Measurements from ENCODE around the gene FBXO48. TPM values are rescaled to one million over a fixed set of nuclear protein-coding genes. Genes with fewer than 3 reads are reported as not detected.

Gene FBXO48
- total RNA-seq, 2 experiments from 2014 or later = 0.44 to 0.50 TPM

DNA sequence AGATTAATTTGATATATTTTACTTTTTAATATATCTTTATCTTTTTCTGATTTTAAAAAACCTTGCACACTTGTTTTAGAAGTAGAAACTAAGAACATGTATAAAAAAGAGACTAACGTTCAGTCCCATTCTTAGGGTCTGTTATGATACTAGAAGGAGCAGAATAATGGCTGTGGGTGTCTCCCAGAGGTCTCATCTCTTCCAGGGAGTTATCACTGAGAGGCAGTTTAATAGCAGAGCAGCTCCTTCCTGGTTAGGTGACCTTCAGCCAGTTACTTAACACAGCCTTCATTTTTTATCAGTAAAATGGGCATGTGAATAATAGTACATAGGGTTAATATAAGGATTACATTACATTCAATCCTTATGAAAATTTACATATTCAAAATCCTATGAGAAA lies 40.6 kb downstream of the FBXO48 start:
- Mint-ChIP-seq H3K27me3 (no peaks in the 10 kb centered on the region), H3K27ac (peak overlapping the region; percentile 79), H3K4me1 (ENCODE audit: low read depth) (peaks cover 8% of the 10 kb centered on the region), H3K4me3 (no peak overlapping the region), H3K36me3 (ENCODE audit: low read depth) (no peaks in the 10 kb centered on the region), H3K9me3 (no peaks in the 10 kb centered on the region)
- DNase-seq (no peak), ATAC-seq (ENCODE audit: poor library complexity) (no peak)
- Histone ChIP-seq H3K27me3 (ENCODE audit: control insufficient read depth in 1 of 2, insufficient read depth in 2 of 2, low read length in 2 of 2) (no peaks in the 10 kb centered on the region), H3K4me1 (ENCODE audit: insufficient read depth, low read length) (peaks cover 43% of the 10 kb centered on the region), H3K4me3 (ENCODE audit: low read length) (no peak overlapping the region), H3K9me3 (ENCODE audit: control insufficient read depth in 1 of 2, insufficient read depth in 1 of 2, low read length in 2 of 2) (no peaks in the 10 kb centered on the region), H3K27ac (ENCODE audit: low read depth in 1 of 2, low read length in 2 of 2) (peak overlapping the region in 1 of 2 donors; percentile 53), H3K36me3 (ENCODE audit: insufficient read depth, low read length) (no peaks in the 10 kb centered on the region)
- POLR2A ChIA-PET = interaction anchor here (0.5 kb wide), 1 partner anchor 14 kb away, joined by 3 read pairs; no protein-coding TSS in a partner anchor
- TF ChIP-seq, protein P1, sequence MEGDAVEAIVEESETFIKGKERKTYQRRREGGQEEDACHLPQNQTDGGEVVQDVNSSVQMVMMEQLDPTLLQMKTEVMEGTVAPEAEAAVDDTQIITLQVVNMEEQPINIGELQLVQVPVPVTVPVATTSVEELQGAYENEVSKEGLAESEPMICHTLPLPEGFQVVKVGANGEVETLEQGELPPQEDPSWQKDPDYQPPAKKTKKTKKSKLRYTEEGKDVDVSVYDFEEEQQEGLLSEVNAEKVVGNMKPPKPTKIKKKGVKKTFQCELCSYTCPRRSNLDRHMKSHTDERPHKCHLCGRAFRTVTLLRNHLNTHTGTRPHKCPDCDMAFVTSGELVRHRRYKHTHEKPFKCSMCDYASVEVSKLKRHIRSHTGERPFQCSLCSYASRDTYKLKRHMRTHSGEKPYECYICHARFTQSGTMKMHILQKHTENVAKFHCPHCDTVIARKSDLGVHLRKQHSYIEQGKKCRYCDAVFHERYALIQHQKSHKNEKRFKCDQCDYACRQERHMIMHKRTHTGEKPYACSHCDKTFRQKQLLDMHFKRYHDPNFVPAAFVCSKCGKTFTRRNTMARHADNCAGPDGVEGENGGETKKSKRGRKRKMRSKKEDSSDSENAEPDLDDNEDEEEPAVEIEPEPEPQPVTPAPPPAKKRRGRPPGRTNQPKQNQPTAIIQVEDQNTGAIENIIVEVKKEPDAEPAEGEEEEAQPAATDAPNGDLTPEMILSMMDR (IDR thresholded peaks at IDR 0.05) = no peak
- intact Hi-C loops (cut with DNase I, micrococcal nuclease) = no loop called here
- CTCF ChIA-PET = interaction anchor here (0.7 to 1.2 kb wide), 2 partner anchors 11 to 15 kb away, joined by 3 read pairs; no protein-coding TSS in a partner anchor

DNA sequence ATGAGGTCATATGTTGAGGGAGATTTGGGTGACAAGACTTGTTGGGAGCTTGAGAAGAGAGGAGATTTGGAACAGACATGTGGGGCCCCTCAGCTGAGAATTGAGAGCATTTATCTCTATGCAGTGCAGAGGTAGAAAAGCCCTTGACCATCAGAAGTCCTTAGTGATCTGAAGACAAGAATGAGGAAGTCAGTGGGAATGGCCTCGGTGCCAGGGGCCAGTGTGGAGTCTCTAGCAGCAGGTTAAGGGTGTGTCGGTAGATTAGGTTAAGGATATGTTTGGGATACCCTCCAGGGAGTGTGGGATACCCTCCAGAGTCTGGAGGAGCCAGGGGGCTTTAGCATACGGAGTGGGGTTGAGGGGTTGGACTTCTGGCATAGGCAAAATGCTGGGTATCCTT lies 41.6 kb downstream of the FBXO48 start:
- H3K9me3 ChIP-seq (ENCODE audit: control insufficient read depth in 1 of 2, insufficient read depth in 1 of 2, low read length in 2 of 2) = no peaks in the 10 kb centered on the region
- ChIA-PET CTCF (no interaction called here), POLR2A (no interaction called here)
- H3K27me3 ChIP-seq (ENCODE audit: control insufficient read depth in 1 of 2, insufficient read depth in 2 of 2, low read length in 2 of 2) = no peaks in the 10 kb centered on the region
- no peak overlapping the region for H3K4me3 Mint-ChIP-seq
- peaks cover 43% of the 10 kb centered on the region for H3K4me1 ChIP-seq (ENCODE audit: insufficient read depth, low read length)
- ATAC-seq (ENCODE audit: poor library complexity) (no peak), DNase-seq (no peak)
- TF ChIP-seq, protein P1 (IDR thresholded peaks at IDR 0.05) = no peak
- H3K27ac ChIP-seq (ENCODE audit: low read depth in 1 of 2, low read length in 2 of 2) = no peak overlapping the region
- H3K36me3 ChIP-seq (ENCODE audit: insufficient read depth, low read length) = no peaks in the 10 kb centered on the region
- no peak overlapping the region for H3K4me3 ChIP-seq (ENCODE audit: low read length)
- peaks cover 8% of the 10 kb centered on the region for H3K4me1 Mint-ChIP-seq (ENCODE audit: low read depth)
- H3K27me3 Mint-ChIP-seq = no peaks in the 10 kb centered on the region
- intact Hi-C loops (cut with DNase I, micrococcal nuclease) = no loop called here
- no peaks in the 10 kb centered on the region for H3K9me3 Mint-ChIP-seq
- H3K36me3 Mint-ChIP-seq (ENCODE audit: low read depth) = no peaks in the 10 kb centered on the region
- no peak overlapping the region for H3K27ac Mint-ChIP-seq

DNA sequence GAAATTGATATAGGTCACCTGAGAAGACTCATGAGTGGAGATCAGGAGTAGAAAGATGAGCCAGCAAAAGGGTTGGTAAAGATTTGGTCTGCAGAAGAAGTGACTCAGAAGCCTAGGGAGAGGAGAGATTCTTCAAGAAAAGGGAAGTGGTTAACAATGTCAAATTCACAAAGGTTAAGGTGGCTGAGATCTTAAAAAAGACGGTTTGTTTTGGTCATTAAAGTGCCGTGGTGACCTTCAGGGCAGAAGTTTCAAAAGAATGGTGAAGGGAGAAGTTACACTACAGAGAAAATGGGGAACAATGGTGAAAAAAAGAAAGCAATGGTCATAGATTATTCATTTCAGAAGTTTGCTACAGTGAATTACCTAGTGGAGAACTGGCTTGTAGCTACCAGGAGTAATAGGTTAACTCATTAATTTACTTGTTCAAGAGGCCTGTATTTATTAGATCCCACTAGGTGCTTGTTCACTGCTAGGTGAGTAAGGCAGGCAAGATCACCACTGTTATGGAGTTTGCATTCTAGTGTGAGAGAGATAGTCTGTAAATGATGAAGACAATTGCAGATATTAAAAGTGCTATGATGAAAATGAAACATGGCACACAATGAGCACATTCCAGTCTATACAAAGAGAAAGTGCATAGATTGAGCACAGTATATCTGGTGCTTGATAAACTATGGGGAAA lies 43.0 kb downstream of the FBXO48 start:
- Histone ChIP-seq H3K27ac (ENCODE audit: low read depth in 1 of 2, low read length in 2 of 2) (peak overlapping the region in 1 of 2 donors; percentile 28), H3K27me3 (ENCODE audit: control insufficient read depth in 1 of 2, insufficient read depth in 2 of 2, low read length in 2 of 2) (no peaks in the 10 kb centered on the region), H3K36me3 (ENCODE audit: insufficient read depth, low read length) (no peaks in the 10 kb centered on the region), H3K4me3 (ENCODE audit: low read length) (no peak overlapping the region), H3K4me1 (ENCODE audit: insufficient read depth, low read length) (peaks cover 43% of the 10 kb centered on the region), H3K9me3 (ENCODE audit: control insufficient read depth in 1 of 2, insufficient read depth in 1 of 2, low read length in 2 of 2) (no peaks in the 10 kb centered on the region)
- Mint-ChIP-seq H3K9me3 (no peaks in the 10 kb centered on the region), H3K27me3 (no peaks in the 10 kb centered on the region), H3K4me3 (no peak overlapping the region), H3K4me1 (ENCODE audit: low read depth) (peaks cover 8% of the 10 kb centered on the region), H3K36me3 (ENCODE audit: low read depth) (no peaks in the 10 kb centered on the region), H3K27ac (no peak overlapping the region)
- TF ChIP-seq, protein P1 (IDR thresholded peaks at IDR 0.05) = no peak
- intact Hi-C loops (cut with DNase I, micrococcal nuclease) = no loop called here
- CTCF ChIA-PET = no interaction called here
- DNase-seq (peak in 3 of 14 experiments; percentile 52 to 71 (median 59)), ATAC-seq (ENCODE audit: poor library complexity) (peak; percentile 45)
- POLR2A ChIA-PET = interaction anchor here (0.8 kb wide), 1 partner anchor 13 kb away, joined by 3 read pairs; no protein-coding TSS in a partner anchor

Measured in CD4-positive, alpha-beta T cell (primary cell).